SK-N-MC (cell line): ENCODE results near the gene DYNLT4.
"Not testable (repeated sequence)": the region's sequence is repeated elsewhere in the genome, so short reads cannot be mapped to it uniquely, and the experiment has no call there.

Source experiments
- DNase-seq: peaks from one replicate; pipeline ENCODE4 v3.0.0-alpha.2; 2011; ENCODE audit warnings: low read depth, low spot score
- H3K27ac ChIP-seq: fragments of 200-600 bp; sonication (generic); 2 replicates; pipeline ENCODE4 v1.5.1; 2016; ENCODE audit warnings: mixed run types
- H3K36me3 ChIP-seq: fragments of 200-600 bp; sonication (generic); 2 replicates; pipeline ENCODE4 v1.6.1; 2017; ENCODE audit warnings: antibody characterized with exemption, low read length, mixed read lengths; ENCODE audit not compliant: insufficient read depth
- H3K4me3 ChIP-seq: fragments of 200-600 bp; sonication (generic); 2 replicates; pipeline ENCODE4 v1.5.1; 2016
- H3K9ac ChIP-seq: fragments of 200-600 bp; sonication (generic); 2 replicates; pipeline ENCODE4 v1.8.0; 2017; ENCODE audit warnings: mixed run types, mixed read lengths; ENCODE audit not compliant: insufficient read length
- H3K9me3 ChIP-seq: fragments of 200-600 bp; sonication (generic); 2 replicates; pipeline ENCODE4 v1.6.1; 2017; ENCODE audit warnings: low read depth, mild to moderate bottlenecking, antibody characterized with exemption, low read length, moderate library complexity, mixed read lengths
- EZH2 ChIP-seq: fragments of 200-600 bp; sonication (generic); IDR thresholded peaks from one replicate; pipeline ENCODE4 v1.6.1; 2017; ENCODE audit warnings: antibody characterized with exemption
- FOXP2 ChIP-seq: optimal IDR thresholded peaks from 2 replicates; pipeline ENCODE3; 2011; ENCODE audit warnings: mild to moderate bottlenecking, moderate library complexity; ENCODE audit not compliant: insufficient read depth; ENCODE audit errors: extremely low read length, control extremely low read depth
- POLR2AphosphoS5 ChIP-seq: IDR thresholded peaks from 2 replicates; pipeline ENCODE4 v1.6.1; 2012; ENCODE audit warnings: mild to moderate bottlenecking, low read depth, low read length, borderline replicate concordance

DYNLT4 gene

GRCh38 chr1:44777969-44778635 lies 29.0 kb downstream of the DYNLT4 start:
- Histone ChIP-seq H3K4me3 (peak overlapping the region; percentile 91), H3K27ac (peak overlapping the region; percentile 94), H3K9me3 (no peaks in the 10 kb centered on the region), H3K36me3 (peaks cover 64% of the 10 kb centered on the region), H3K9ac (peak overlapping the region; percentile 100)
- TF ChIP-seq EZH2 = no peak
- no peak for TF ChIP-seq POLR2AphosphoS5
- no peak for DNase-seq

- H3K9me3 ChIP-seq = no peaks in the 10 kb centered on the region
- no peak for DNase-seq
- TF ChIP-seq FOXP2 = no peak
- H3K36me3 ChIP-seq = peaks cover 64% of the 10 kb centered on the region
- H3K4me3 ChIP-seq = peak overlapping the region; percentile 91
- peak overlapping the region; percentile 100 for H3K9ac ChIP-seq
- H3K27ac ChIP-seq = peak overlapping the region; percentile 94
Observed at GRCh38 chr1:44777547-44777946, 29.6 kb downstream of the DYNLT4 start.

- no peak for TF ChIP-seq POLR2AphosphoS5
- H3K4me3 ChIP-seq = peak overlapping the region; percentile 91
- DNase-seq = no peak
- peak overlapping the region; percentile 100 for H3K9ac ChIP-seq
- peaks cover 60% of the 10 kb centered on the region for H3K36me3 ChIP-seq
- peak overlapping the region; percentile 94 for H3K27ac ChIP-seq
- no peaks in the 10 kb centered on the region for H3K9me3 ChIP-seq
Observed at GRCh38 chr1:44776730-44777068, 30.5 kb downstream of the DYNLT4 start.

GRCh38 chr1:44775930-44776729 lies 31.0 kb downstream of the DYNLT4 start:
- H3K4me3 ChIP-seq = peak overlapping the region; percentile 91
- H3K36me3 ChIP-seq = peaks cover 54% of the 10 kb centered on the region
- H3K9ac ChIP-seq = peak overlapping the region; percentile 100
- no peak for TF ChIP-seq FOXP2
- TF ChIP-seq POLR2AphosphoS5 = peak; percentile 41; the same call in 1 of the 2 replicates
- no peaks in the 10 kb centered on the region for H3K9me3 ChIP-seq
- H3K27ac ChIP-seq = peak overlapping the region; percentile 94
- DNase-seq = no peak

GRCh38 chr1:44775078-44775929 lies 31.8 kb downstream of the DYNLT4 start, which contains the start of gene RPS8:
RPS8 (plus strand) TSS chr1:44775540; CDS start chr1:44775597, 57 bp downstream.
- peaks cover 46% of the 10 kb centered on the region for H3K36me3 ChIP-seq

GRCh38 chr1:44766421-44766820 lies 40.7 kb downstream of the DYNLT4 start:
- not testable (repeated sequence) for H3K9ac ChIP-seq, H3K4me3 ChIP-seq, H3K27ac ChIP-seq, DNase-seq, H3K9me3 ChIP-seq
- peaks cover 51% of the 10 kb centered on the region for H3K36me3 ChIP-seq

More at GRCh38 chr1:44775078-44775929, 31.8 kb downstream of the DYNLT4 start, which contains the start of gene RPS8:
- Histone ChIP-seq H3K27ac (peak within 1 kb of the TSS; percentile 94), H3K9ac (peak within 1 kb of the TSS; percentile 100), H3K9me3 (no peaks in the 10 kb centered on the region), H3K4me3 (peak within 1 kb of the TSS; percentile 91)
- peak; percentile 64 for DNase-seq
- TF ChIP-seq POLR2AphosphoS5 (peak; percentile 99), EZH2 (no peak)

- Histone ChIP-seq H3K9me3 (no peaks in the 10 kb centered on the region), H3K36me3 (peaks cover 86% of the 10 kb centered on the region)
- DNase-seq = no peak
Observed at GRCh38 chr1:44760876-44761275, 46.3 kb downstream of the DYNLT4 start.

GRCh38 chr1:44759077-44759476 lies 48.1 kb downstream of the DYNLT4 start:
- DNase-seq = no peak
- H3K36me3 ChIP-seq = peaks cover 91% of the 10 kb centered on the region
- no peak overlapping the region for H3K4me3 ChIP-seq
- no peaks in the 10 kb centered on the region for H3K9me3 ChIP-seq
- no peak for TF ChIP-seq POLR2AphosphoS5
- TF ChIP-seq FOXP2 = no peak
- TF ChIP-seq EZH2 = no peak
- H3K9ac ChIP-seq = no peak overlapping the region
- H3K27ac ChIP-seq = no peak overlapping the region

More at GRCh38 chr1:44760876-44761275, 46.3 kb downstream of the DYNLT4 start:
- no peak for TF ChIP-seq FOXP2
- TF ChIP-seq EZH2 = no peak
- TF ChIP-seq POLR2AphosphoS5 = no peak
- Histone ChIP-seq H3K4me3 (no peak overlapping the region), H3K27ac (no peak overlapping the region), H3K9ac (no peak overlapping the region)
